GM18519 (cell line): ENCODE measurements around the gene GALNTL6.

Experiments used
- ATAC-seq: cut with Tn5 transposase; IDR thresholded peaks from one replicate; pipeline ENCODE4 v1.9.1; 2021; ENCODE audit warnings: mild to moderate bottlenecking, moderate library complexity; ENCODE audit not compliant: unreplicated experiment, low FRiP score

Gene GALNTL6

DNA sequence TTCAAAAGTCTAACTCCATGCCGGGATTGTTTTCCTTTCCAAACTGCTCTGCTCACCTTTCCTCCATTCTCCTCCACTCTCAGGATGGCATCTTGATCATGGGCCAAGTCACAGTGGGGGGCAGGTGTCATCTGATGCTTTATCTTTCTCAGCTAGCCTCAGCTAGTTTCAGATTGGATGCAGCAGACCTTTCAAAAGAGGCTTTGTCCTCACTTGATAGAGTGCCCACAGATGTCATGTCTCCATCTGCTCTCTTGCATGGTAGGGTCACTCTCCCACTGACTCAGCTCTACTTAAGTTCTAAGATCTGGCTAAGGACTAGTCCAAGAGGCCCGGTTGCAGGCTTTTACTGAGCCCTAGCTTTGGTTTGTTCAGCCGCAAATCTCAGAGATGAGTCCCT lies 1013.7 kb downstream of the GALNTL6 start:
- ATAC-seq, result no peak

DNA sequence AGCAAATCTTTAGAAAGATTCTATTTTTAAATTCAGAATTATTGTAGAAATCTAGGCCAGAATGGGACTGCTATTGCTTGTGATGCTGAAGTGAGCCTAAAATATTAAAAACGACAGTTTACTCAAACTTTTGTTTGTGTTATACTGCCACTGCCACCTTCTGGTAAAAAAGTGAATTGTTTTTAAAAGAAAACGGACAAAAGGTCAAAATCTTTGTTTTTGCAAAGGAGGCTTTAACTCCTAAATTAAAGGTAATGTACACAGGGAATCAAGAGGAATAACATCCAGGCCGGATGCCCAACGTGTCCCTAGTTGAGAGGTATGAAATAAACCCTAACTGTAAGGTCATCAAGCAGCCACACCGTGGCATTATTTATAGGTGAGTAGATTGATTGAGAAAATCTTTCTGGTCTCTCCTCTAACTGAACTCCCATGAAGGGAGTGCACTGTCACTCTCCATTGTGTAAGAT lies 1017.1 kb downstream of the GALNTL6 start:
- no peak for ATAC-seq

DNA sequence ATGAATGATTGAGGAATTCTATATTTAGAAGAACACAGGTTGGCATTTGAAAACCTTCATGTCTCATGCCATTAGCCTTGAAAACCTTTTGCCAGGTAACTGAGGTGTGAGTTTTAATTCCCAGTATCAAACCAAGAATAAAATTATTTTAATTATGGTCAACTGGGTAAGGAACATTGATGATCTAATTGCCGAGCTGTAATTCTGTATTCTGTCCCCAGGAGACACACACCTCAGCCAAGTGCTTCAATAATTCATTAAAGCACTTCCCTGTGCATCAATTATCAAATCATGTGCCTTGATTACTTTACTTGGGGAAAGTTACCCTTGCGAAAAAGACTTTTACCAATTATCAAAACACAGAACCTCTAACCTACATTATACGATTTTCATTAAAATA lies 1023.5 kb downstream of the GALNTL6 start:
- no peak for ATAC-seq

DNA sequence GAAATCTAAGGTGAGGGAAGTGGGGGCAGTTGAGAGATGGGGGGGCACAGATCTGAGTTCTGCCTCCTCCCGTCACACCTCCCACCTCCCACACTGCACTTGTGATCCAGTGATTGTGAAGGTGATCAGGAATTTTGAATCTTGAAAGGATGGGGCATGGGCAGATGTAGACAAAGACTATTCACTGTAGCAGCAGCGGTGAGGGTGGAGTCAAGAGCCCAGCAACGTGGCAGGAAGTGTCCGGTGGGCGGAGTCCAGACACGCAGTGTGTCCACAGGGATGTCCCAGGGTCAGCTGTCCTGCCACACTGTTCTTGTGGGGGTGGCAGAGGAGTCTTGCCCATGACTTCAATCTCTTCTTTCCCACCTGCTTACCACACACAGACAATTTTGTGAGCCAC lies 1024.9 kb downstream of the GALNTL6 start:
- ATAC-seq, result no peak

DNA sequence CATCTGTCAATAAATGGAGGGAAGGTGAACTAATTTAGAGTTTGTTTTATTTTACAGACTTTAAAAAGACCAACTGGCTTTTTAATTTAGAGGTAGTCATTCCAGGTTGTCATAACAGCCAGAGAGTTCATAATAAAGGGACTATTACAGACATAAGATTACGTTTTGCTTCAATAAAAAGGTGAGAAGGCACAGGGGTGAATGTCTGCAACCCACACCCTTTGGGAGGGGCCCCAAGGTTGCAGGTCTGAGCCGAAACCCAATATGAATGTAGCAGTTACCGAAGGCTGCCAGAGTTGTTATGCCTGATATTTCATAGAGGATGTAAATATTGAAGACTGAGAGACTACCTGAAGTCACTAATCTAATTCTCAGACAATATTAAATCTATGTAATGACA lies 1025.7 kb downstream of the GALNTL6 start:
- no peak for ATAC-seq

DNA sequence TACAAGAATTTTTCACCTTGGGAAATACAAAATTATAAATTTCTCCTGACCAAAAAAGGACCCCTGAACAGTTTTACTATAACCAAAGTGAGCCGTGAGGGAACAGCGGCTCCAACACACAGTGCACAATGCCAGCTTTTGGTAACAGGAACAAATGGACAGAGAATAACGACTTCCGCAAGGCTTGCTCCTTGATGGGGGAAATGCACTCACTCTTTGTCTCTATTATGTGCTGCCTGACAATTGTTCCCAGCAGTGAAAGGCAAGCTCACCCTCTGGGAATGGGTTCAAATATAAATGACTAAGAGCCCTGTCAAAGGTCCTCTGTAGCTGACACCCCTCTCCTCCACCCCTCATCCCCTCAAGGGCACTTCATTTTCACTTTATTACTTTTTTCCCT lies 1029.6 kb downstream of the GALNTL6 start:
- no peak for ATAC-seq

DNA sequence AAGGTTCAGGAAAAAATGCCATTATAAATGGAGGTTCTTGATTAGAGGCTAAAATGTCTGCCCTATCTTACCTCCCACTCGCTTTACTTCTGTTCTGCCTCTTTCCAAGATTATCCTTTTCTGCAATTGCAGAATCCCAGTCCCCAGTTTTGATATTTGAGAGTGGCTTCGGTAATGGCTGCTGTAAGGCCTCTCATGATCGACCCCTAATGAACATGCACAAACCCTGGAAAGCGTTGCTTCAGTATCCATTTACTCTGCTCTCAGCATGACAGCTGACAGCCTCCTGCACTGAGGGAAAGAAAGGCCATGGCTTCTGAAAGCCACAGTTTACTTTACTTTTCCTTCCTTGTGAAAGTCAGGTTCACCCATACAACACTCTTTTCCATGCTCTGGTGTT lies 1030.0 kb downstream of the GALNTL6 start:
- ATAC-seq, result no peak

DNA sequence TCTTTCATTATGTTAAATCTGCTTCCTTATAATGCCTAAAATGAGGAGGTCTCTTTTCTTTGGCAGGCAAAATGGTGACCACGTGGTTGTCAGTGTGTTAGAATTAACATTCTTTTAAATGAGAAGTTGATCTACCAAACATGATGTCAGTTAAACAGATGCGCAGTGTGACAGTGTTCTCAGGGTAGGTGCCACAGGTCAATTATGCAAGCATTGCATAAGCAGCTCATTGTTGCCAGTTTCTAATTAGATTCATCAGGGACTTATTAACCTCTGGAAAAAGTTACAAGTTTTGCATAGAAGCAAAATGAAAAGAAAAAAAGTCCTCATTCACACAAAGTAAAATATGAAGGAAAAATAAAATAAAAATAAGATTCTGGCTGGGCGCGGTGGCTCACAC lies 1031.4 kb downstream of the GALNTL6 start:
- ATAC-seq, result no peak

DNA sequence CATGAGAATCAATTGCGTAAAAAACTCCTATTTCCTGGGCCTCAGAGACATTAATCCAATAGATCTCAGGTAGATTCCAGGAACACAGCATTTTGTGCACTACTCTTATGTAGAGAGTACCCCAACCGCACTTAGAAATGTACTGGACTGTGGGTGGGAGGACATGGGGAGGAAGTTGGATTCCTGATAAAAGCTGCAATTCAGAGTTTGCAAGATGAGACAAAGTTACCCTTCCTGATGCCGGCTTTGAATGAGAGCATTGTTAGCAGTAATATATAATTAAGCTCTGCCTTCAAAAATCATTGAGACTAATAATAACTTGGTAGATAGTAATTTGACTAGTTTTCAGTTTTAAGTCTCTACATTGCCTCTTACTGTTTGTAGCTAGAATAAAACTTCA lies 1032.1 kb downstream of the GALNTL6 start:
- ATAC-seq, result no peak

DNA sequence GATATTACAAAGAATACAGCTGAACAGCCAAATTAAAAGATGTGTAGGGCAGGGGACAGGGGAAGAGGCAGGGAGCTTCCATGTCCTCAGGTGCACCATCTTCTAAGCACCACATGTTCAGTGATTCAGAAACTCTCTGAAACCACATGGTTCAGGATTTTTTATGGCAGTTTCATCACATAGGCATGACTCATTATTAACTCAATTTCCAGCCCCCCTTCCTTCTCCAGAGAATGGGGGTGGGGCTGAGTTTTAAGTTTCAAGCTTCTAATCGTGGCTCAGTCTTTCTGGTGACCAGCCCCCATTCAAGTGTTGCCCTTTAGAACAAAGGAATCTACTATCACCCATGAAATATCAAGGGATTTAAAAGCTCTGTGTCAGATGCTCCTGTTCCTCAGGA lies 1037.6 kb downstream of the GALNTL6 start:
- ATAC-seq, result no peak

DNA sequence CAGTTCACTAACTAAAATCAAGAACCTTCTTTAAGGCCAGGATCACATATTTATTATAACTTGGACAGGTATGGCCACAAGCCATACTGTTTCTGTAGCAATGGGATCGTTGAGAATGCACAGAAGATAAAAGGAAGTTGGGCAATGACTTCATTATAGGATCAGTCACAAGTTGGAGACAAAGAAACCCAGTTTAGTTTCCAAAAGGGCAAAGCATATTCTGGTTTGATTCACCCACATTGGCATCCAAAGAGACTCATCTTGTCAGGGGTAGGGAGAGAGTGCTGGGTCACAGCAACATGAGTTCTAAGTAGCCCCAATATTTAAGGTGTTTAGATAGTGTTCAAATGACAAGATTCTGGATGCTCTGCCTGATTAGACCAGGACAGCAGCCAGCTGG lies 1038.3 kb downstream of the GALNTL6 start:
- ATAC-seq, result no peak

DNA sequence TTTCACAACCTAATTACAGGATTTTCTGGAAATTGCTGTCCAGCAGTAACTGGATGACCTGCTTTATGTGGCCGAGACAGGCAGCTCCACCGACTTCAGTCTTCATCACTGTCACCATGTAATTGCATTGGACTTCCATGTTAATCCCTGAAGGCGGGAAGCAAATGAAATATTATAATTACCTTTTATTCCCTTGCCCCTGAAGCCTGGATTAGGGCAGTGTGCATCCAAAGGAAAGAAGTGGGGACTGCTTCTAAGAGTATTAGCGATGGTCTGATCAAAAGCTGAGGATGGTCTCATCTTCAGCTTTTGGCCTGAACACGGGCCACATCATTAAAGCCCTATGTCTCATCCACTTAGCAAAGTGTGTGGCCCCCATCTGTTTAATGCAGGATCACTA lies 1043.8 kb downstream of the GALNTL6 start:
- no peak for ATAC-seq

DNA sequence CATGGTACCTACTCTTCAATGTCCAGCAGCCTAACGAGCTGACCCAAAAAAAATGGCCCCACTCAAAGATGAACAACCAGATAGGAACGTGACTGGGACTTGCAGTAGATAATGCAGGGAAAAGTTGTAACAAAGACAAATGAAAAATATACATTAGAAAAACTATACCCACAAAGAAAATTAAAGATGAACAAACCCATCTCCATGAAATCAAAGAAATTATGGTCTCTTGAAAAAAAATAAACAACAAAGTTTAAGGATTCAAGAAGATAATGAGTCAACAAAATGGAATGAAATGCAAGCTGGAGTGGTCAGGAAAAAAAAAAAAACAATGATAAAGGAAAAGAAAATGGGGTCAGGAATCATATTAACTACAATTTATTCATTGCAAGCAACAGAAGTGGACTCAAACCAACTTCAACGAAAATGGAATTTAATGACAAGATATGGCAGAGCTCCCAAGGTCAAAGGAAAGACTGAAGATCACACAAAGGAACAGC lies 1045.6 kb downstream of the GALNTL6 start:
- ATAC-seq, result no peak

DNA sequence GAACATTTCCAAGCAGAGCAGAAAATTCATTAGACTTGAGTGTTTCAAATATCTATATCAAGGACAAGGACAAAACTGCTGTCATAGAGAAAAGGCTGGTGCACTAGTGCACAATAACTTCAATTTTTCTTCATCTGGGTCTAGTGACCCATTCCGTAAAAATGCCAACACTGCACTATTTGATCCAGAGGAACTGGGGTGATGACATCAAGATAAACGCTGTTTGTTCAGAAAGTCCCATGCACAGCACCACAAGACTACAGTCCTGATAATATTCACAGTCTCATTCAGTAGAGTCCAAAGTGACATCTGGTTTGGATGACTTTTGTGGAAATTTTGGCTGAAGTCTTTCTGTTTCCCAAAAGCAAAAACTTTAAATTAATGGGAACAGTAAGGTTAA lies 1051.9 kb downstream of the GALNTL6 start:
- ATAC-seq, result no peak

DNA sequence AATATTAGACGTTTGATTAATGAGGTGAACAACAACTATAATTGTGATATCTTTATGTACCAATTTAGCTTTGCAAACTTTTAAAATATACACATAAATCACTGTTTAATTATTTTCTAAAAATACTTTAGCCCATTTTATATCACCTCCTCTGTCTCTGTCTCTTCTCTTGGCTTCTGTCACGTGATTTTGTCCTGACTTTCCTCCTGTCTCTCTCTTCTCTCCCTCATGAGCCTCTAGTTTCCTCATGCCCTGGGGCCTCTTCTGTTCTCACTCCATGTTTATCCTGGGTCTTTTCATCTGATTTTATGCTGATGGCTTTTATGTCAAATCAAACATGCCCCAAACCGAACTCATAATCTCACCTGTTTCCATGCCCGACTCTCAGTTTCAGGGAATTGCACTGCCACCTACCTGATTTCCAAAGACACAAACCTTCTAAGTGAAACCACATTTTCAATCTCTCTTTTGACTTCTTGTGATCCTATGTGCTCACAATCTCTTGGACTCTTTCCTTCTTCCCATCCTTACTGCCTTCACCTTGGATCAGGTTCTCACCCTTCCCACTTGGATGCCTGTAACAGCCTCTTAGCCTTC lies 1052.4 kb downstream of the GALNTL6 start:
- ATAC-seq, result no peak

DNA sequence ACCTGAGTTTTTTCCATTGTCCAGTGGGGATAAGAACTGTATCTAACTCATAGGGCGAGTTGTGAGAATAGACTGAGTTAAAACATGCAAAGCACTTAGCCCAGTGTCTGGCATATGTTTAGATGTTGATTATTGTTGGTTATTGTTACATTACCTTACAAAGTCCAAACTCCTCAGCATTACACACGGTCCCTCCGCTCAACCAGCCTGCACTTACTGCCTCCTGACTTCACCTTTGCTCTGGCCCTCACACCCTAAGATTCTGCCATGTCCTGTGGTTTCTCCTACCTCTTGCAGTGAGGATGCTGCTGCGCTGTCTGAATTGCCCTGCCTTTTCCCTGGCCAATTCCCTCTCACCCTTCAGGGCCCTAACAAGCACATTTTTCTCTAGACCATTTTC lies 1053.2 kb downstream of the GALNTL6 start:
- no peak for ATAC-seq

DNA sequence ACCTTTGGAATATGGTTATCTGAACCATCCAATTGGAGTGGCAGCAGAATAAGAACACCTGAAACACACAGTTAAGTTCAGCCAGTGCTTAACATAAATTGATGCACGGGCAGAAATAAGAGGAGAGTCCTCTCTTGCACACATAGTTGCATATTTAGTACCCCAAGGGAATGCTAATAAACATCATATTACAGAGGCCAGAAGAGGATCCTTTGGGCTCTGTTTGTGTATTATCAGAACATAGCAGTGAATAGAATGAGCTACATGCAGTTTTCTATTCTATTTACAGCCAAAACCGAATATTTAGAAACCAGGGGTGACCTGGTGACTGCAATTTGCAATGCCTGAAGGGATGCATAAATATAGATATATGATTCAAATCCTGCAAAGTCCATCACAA lies 1054.6 kb downstream of the GALNTL6 start:
- no peak for ATAC-seq

DNA sequence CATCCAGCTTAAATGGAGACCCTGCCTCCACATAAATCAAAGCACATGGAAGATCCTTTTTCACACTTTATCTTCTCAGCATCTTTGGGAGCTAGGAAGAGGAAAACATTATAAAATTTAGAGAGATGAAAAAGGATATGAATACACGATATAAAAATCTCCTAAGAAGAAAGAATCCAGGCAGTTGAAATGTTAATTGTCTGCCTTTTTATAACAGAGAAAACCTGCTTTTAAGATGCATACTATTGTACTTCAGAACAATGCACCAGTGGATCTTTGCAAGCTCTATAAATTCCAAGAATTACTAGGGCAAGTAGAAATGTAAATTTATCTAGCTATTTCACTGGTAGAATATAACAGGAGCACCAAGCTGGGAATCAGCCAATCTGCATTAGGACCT lies 1055.1 kb downstream of the GALNTL6 start:
- no peak for ATAC-seq

DNA sequence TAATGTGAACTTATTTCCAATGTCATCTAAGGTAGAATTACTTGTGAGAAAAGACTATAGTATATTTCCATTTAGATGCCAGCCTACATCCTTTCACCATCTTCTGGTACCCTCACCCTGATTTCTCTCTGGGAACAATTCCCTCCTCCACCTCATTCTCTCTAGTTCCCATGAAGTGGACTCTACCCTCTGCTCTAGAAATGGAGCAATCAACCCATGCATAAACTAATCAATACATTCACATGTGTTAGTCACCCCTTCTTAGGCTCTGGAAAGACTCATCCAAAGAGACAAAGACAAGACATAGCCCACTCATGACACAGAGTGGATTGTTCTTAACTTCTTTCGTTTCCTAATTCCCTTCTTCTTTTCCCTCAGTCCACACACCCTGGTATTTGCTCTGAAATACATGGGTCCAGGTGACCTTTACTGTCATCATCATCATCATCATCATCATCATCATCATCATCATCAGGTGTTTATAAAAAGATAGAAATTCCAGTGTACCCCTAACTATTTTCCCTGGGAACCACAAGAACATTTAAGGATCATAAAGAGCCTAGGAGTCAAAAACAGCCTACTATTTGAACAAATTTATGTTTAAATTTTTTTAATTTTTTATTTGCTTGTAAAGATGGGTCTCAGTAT lies 1056.5 kb downstream of the GALNTL6 start:
- ATAC-seq, result no peak

DNA sequence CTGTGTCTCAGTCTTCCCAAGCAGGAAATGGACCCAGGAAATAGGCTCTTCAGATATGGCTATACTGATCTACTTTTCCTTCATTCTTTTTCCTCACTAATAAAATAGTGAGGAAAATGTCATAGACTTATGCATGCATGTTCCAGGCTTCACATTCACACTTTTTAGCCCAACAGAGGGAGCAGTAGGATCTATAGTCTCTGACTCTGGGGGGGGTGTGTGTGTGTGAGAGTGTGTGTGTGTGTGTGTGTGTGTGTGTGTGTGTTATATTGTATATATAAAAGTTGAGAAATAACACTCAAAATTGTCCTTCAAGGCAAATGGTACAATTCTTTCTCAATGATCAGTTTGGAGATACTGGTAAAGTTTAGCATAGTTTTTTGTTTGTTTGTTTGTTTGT lies 1058.2 kb downstream of the GALNTL6 start:
- no peak for ATAC-seq

DNA sequence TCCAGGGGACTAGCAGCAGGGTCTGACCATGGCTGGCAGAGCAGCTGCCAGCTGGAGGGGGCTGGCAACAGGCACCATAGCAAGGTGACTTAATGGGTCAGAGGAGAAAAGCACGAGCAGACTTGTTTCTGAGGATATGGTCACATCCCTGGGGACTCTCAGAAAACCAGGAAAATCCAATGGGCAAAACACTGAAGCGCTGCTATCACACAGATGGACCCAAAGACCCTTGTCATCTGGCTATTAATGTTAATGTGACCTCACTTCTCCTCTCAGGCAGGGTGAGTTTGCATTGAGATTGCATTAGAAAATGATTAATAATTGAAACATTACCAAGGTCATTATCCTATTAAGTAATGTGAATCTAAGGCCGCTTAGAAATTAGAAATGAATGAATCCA lies 1061.7 kb downstream of the GALNTL6 start:
- no peak for ATAC-seq

DNA sequence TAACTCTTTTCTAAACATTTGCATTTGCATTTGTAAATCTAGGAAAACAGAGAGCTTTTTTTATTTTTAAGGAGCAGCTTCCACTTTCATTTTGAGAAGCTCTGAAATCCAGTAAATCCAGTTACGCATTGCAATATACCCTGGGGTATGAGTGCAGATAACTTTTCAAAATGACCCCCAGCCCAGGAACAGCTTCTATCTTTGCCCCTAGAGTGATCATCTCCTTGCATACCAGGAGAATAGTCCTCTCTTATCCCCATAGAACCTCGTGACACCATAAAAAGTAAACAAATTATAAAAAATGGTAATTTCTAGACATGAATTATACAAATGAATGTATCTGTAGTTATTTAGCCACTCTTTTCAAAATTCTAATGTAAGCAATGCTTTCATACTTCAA lies 1063.2 kb downstream of the GALNTL6 start:
- ATAC-seq, result no peak
